Esophagus muscularis mucosa (tissue), 4 donors: ENCODE data around the gene DUS1L. TPM values are rescaled to one million over a fixed set of nuclear protein-coding genes. Genes with fewer than 3 reads are reported as not detected.

Source experiments
- DNase-seq: peaks from one replicate; pipeline ENCODE4 v3.0.0-alpha.2; 2017; ENCODE audit errors: extremely low spot score
- H3K27ac ChIP-seq, 4 donors: fragments of 200-600 bp; sonication (generic); replicated peaks in 1 of 4; 1 replicate in 3 of 4; 2 replicates in 1 of 4; pipeline ENCODE4 v1.5.1; 2016 to 2019; ENCODE audit warnings: mild to moderate bottlenecking in 1 of 4
- H3K27me3 ChIP-seq, 4 donors: fragments of 200-600 bp; sonication (generic); one replicate each; pipeline versions ENCODE4 v1.5.1 to v1.6.0; 2016 to 2019
- H3K36me3 ChIP-seq, 4 donors: fragments of 200-600 bp; sonication (generic); one replicate each; pipeline ENCODE4 v1.5.1; 2016 to 2019
- H3K4me1 ChIP-seq, 4 donors: fragments of 200-600 bp; sonication (generic); one replicate each; pipeline ENCODE4 v1.5.1; 2016 to 2019
- H3K4me3 ChIP-seq, 4 donors: fragments of 200-600 bp; sonication (generic); 1 replicate in 2 of 4; 2 replicates in 2 of 4; pipeline ENCODE4 v1.5.1; 2016 to 2019; ENCODE audit warnings: mild to moderate bottlenecking in 4 of 4, moderate library complexity in 1 of 4
- H3K9me3 ChIP-seq, 4 donors: fragments of 200-600 bp; sonication (generic); 1 replicate in 3 of 4; 2 replicates in 1 of 4; pipeline ENCODE4 v1.5.1; 2016 to 2019
- CTCF ChIP-seq, 3 experiments: fragments of 200-600 bp in 2 of 3; fragments of 450-650 bp in 1 of 3; sonication (generic) in 2 of 3; IDR thresholded peaks; one replicate each; pipeline ENCODE4 v1.5.1; 2017 to 2019; ENCODE audit warnings: antibody characterized with exemption in 3 of 3, mild to moderate bottlenecking in 2 of 3, moderate library complexity in 1 of 3
- EP300 ChIP-seq: sonication (generic); formaldehyde crosslinking; IDR thresholded peaks from one replicate; pipeline ENCODE4 v1.6.1; 2017; ENCODE audit warnings: antibody characterized with exemption
- POLR2A ChIP-seq: fragments of 450-650 bp; IDR thresholded peaks from one replicate; pipeline ENCODE4 v1.6.1; 2017; ENCODE audit warnings: antibody characterized with exemption, moderate library complexity, mild to moderate bottlenecking, low read depth
- POLR2AphosphoS5 ChIP-seq, 2 donors: sonication (generic); formaldehyde crosslinking; IDR thresholded peaks; one replicate each; pipeline ENCODE4 v1.6.1; 2017; ENCODE audit warnings: antibody characterized with exemption in 2 of 2
- WGBS: methylation state at CpG from one replicate; pipeline ENCODE4 v1.1.5; 2018; 5-methylcytosine and 5-hydroxymethylcytosine counted together
- intact Hi-C: fragments of 100-400 bp; cut with DNase I; formaldehyde crosslinking; loops from one replicate; pipeline ENCODE4 v1.15.1; 2023
- total RNA-seq, 4 donors: library from RNA; depleted of rRNA; stranded (reverse); fragments of >200 nt; gene quantifications; one replicate each; pipeline versions ENCODE4 v1.1.0 to v1.2.1, GENCODE V29; 2016

Gene DUS1L
- total RNA-seq, 4 donors from 2014 or later = 42.2 to 77.1 (median 52.6) TPM

- intact Hi-C loops = no loop called here
- TF ChIP-seq POLR2A (no peak), POLR2AphosphoS5 (IDR thresholded peaks at IDR 0.05) (no peak), EP300 (no peak), CTCF (IDR thresholded peaks at IDR 0.05) (no peak)
- no peak for DNase-seq
- no peak overlapping the region for H3K27ac ChIP-seq
- H3K4me1 ChIP-seq = peaks cover 17 to 27% (median 23%) of the 10 kb centered on the region in 4 donors
- H3K4me3 ChIP-seq = no peak overlapping the region
- peaks cover 0 to 39% (median 20%) of the 10 kb centered on the region in 4 donors for H3K36me3 ChIP-seq
- no peaks in the 10 kb centered on the region for H3K27me3 ChIP-seq
- 74% methylated on average over 10 of the region's 15 CpGs for WGBS
- no peaks in the 10 kb centered on the region for H3K9me3 ChIP-seq
These were observed 56.2 kb downstream of the DUS1L start for GRCh38 chr17:82009413-82009812.

DNA sequence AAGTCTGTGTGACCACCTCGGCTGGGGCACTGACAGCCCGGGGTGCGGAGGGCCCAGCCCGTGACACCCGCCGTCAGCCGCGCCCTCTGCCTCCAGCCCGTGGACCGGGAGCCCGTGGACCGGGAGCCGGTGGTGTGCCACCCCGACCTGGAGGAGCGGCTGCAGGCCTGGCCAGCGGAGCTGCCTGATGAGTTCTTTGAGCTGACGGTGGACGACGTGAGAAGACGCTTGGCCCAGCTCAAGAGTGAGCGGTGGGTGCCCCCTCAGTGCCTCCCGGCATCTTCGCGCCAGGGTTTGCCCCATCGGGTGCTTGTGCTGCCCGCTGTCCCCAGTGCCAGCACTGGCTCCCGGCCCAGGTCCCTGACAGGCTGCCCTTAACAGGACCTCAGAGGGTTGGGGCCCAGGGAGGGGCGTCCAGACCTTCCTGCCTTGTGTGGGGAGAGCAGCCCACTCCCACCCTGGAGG, 56.6 kb downstream of the DUS1L start:
- H3K27me3 ChIP-seq = no peaks in the 10 kb centered on the region
- H3K9me3 ChIP-seq = no peaks in the 10 kb centered on the region
- H3K4me1 ChIP-seq = peaks cover 22 to 31% (median 25%) of the 10 kb centered on the region in 4 donors
- no peak overlapping the region for H3K4me3 ChIP-seq
- H3K27ac ChIP-seq = no peak overlapping the region
- TF ChIP-seq POLR2A = no peak
- no peak for TF ChIP-seq EP300
- no peak for TF ChIP-seq CTCF (IDR thresholded peaks at IDR 0.05)
- no peak for TF ChIP-seq POLR2AphosphoS5 (IDR thresholded peaks at IDR 0.05)
- 93% methylated on average over 11 of the region's 28 CpGs for WGBS
- H3K36me3 ChIP-seq = peaks cover 0 to 39% (median 20%) of the 10 kb centered on the region in 4 donors
- intact Hi-C loops = no loop called here
- no peak for DNase-seq

- peaks cover 0 to 39% (median 20%) of the 10 kb centered on the region in 4 donors for H3K36me3 ChIP-seq
- TF ChIP-seq POLR2AphosphoS5 (IDR thresholded peaks at IDR 0.05) (no peak), POLR2A (no peak)
- 100% methylated on average over 4 of the region's 26 CpGs for WGBS
- peaks cover 25 to 37% (median 31%) of the 10 kb centered on the region in 4 donors for H3K4me1 ChIP-seq
- no peak for DNase-seq
- H3K27ac ChIP-seq = no peak overlapping the region
- H3K9me3 ChIP-seq = no peaks in the 10 kb centered on the region
- intact Hi-C loops = no loop called here
- no peak overlapping the region for H3K4me3 ChIP-seq
- H3K27me3 ChIP-seq = no peaks in the 10 kb centered on the region
These were observed 57.2 kb downstream of the DUS1L start for GRCh38 chr17:82008258-82008940.

Other genes with a start within 250 kb of the DUS1L start
- 100 to 1,000 TPM in 3 of 4 donors, 10 to 100 TPM in 1; 83.5 to 146 (median 114) TPM for gene MCRIP1, start 232.5 kb downstream of the DUS1L start, total RNA-seq
- not detected for gene PPP1R27, start 230.8 kb downstream of the DUS1L start, total RNA-seq
- 100 to 1,000 TPM; 269 to 334 (median 313) TPM for gene P4HB, start 205.3 kb downstream of the DUS1L start, total RNA-seq
- 100 to 1,000 TPM; 115 to 229 (median 202) TPM for gene ARHGDIA, start 194.5 kb downstream of the DUS1L start, total RNA-seq
- gene ALYREF, start 174.2 kb downstream of the DUS1L start, total RNA-seq = 10 to 100 TPM; 44.0 to 67.7 (median 56.5) TPM
- gene ANAPC11, start 174.1 kb downstream of the DUS1L start, total RNA-seq = 100 to 1,000 TPM; 131 to 139 (median 135) TPM
- gene NPB, start 163.6 kb downstream of the DUS1L start, total RNA-seq = 1 to 10 TPM in 1 of 4 donors, under 1 TPM in 1, not detected in 2; 0.78 to 1.8 TPM
- gene PCYT2, start 154.4 kb downstream of the DUS1L start, total RNA-seq = 10 to 100 TPM; 27.4 to 38.7 (median 33.3) TPM
- 10 to 100 TPM; 13.9 to 27.0 (median 19.9) TPM for gene SIRT7, start 147.6 kb downstream of the DUS1L start, total RNA-seq
- 10 to 100 TPM; 23.7 to 41.7 (median 33.6) TPM for gene MAFG, start 138.1 kb downstream of the DUS1L start, total RNA-seq
- gene PYCR1, start 128.5 kb downstream of the DUS1L start, total RNA-seq = 1 to 10 TPM; 2.1 to 6.5 (median 4.6) TPM
- not detected for gene MYADML2, start 118.6 kb downstream of the DUS1L start, total RNA-seq
- under 1 TPM in 1 of 4 donors, not detected in 3; 0.83 TPM for gene NOTUM, start 104.6 kb downstream of the DUS1L start, total RNA-seq
- gene ASPSCR1, start 88.2 kb downstream of the DUS1L start, total RNA-seq = 10 to 100 TPM; 15.9 to 18.4 (median 17.3) TPM
- 100 to 1,000 TPM in 2 of 4 donors, 10 to 100 TPM in 2; 62.5 to 109 (median 95.5) TPM for gene CENPX, start 42.9 kb downstream of the DUS1L start, total RNA-seq
- gene LRRC45, start 42.5 kb downstream of the DUS1L start, total RNA-seq = 10 to 100 TPM in 2 of 4 donors, 1 to 10 TPM in 2; 6.6 to 15.8 (median 11.5) TPM
- 1 to 10 TPM; 1.8 to 2.5 (median 2.2) TPM for gene RAC3, start 34.1 kb downstream of the DUS1L start, total RNA-seq
- 100 to 1,000 TPM in 2 of 4 donors, 10 to 100 TPM in 2; 78.6 to 135 (median 102) TPM for gene DCXR, start 28.1 kb downstream of the DUS1L start, total RNA-seq
- 10 to 100 TPM; 32.4 to 54.8 (median 42.5) TPM for gene RFNG, start 14.0 kb downstream of the DUS1L start, total RNA-seq
- 100 to 1,000 TPM in 2 of 4 donors, 10 to 100 TPM in 2; 64.4 to 108 (median 85.4) TPM for gene GPS1, start 13.9 kb downstream of the DUS1L start, total RNA-seq
- gene FASN, start 32.4 kb upstream of the DUS1L start, total RNA-seq = 10 to 100 TPM; 30.3 to 63.6 (median 44.8) TPM
- gene CCDC57, start 147.0 kb upstream of the DUS1L start, total RNA-seq = 10 to 100 TPM in 3 of 4 donors, 1 to 10 TPM in 1; 8.4 to 21.6 (median 16.4) TPM
- gene SLC16A3, start 163.2 kb upstream of the DUS1L start, total RNA-seq = 10 to 100 TPM; 17.0 to 28.8 (median 23.4) TPM
- gene CSNK1D, start 207.9 kb upstream of the DUS1L start, total RNA-seq = 10 to 100 TPM; 47.2 to 65.5 (median 61.0) TPM